Large intestine (tissue), 3 donors: ENCODE measurements around the gene PIGQ. TPM values are rescaled to one million over a fixed set of nuclear protein-coding genes. Genes with fewer than 3 reads are reported as not detected.
"Not testable (repeated sequence)": the region's sequence is repeated elsewhere in the genome, so short reads cannot be mapped to it uniquely, and the experiment has no call there.

Experiments
- DNase-seq, 2 donors: peaks; one replicate each; pipeline versions ENCODE4 v3.0.0 to v3.0.0-alpha.2; 2013
- H3K27ac ChIP-seq: one replicate; pipeline ENCODE4 v1.5.1; 2013; ENCODE audit warnings: low read length
- H3K27me3 ChIP-seq: 2 replicates; pipeline ENCODE4 v1.6.1; 2013; ENCODE audit warnings: low read length; ENCODE audit not compliant: control insufficient read depth, insufficient read depth
- H3K36me3 ChIP-seq: 2 replicates; pipeline ENCODE4 v1.6.1; 2013; ENCODE audit warnings: low read length; ENCODE audit not compliant: control insufficient read depth, insufficient read depth
- H3K4me1 ChIP-seq: one replicate; pipeline ENCODE4 v1.6.1; 2013; ENCODE audit warnings: low read length; ENCODE audit not compliant: control insufficient read depth, insufficient read depth
- H3K4me3 ChIP-seq: one replicate; pipeline ENCODE4 v1.5.1; 2013; ENCODE audit warnings: low read length
- H3K9me3 ChIP-seq: one replicate; pipeline ENCODE4 v1.6.1; 2013; ENCODE audit warnings: mild to moderate bottlenecking, low read depth, low read length, moderate library complexity; ENCODE audit not compliant: control insufficient read depth
- WGBS: methylation state at CpG from one replicate; pipeline ENCODE4 v1.1.5; 2013; ENCODE audit warnings: low lambda C conversion rate; ENCODE audit not compliant: insufficient coverage; 5-methylcytosine and 5-hydroxymethylcytosine counted together
- polyA plus RNA-seq: library from polyadenylated mRNA; unstranded; fragments of 120-200 nt; gene quantifications from one replicate; pipeline ENCODE4 v1.2.1, GENCODE V29; 2013

PIGQ gene
- polyA plus RNA-seq, 1 donor = 23.6 TPM

DNA sequence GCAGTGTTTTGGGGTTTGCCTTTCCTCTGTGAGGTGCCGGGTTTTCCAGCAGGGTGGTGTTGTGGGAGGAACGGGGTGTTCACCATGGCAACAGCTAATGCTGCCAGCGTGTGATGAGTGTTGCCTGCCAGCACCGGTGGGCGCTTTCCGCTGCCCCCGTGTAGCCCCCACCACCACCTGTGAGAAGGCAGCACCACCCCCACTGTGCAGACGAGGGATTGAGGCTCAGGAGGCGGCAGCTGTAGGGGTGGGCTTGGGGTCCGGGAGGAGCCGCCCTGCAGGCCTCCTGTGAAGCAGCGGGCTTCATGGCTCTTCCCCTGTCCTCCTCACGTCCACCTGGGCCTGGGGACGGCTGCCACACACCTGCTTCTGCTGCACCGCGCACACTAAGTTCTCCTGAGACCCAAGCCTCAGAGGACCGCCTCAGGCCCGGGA is 25.3 kb downstream of the PIGQ start:
- Histone ChIP-seq H3K9me3 (peaks cover 8% of the 10 kb centered on the region), H3K36me3 (peaks cover 24% of the 10 kb centered on the region), H3K4me3 (no peak overlapping the region), H3K4me1 (peaks cover 38% of the 10 kb centered on the region), H3K27ac (no peak overlapping the region), H3K27me3 (no peaks in the 10 kb centered on the region)
- no peak for DNase-seq
- WGBS = no CpG with 5 or more reads among the region's 18 CpGs

GRCh38 chr16:595942-596735 is 26.4 kb downstream of the PIGQ start:
- Histone ChIP-seq H3K36me3 (peaks cover 24% of the 10 kb centered on the region), H3K4me3 (no peak overlapping the region), H3K9me3 (peaks cover 8% of the 10 kb centered on the region), H3K27ac (no peak overlapping the region), H3K27me3 (no peaks in the 10 kb centered on the region), H3K4me1 (peaks cover 38% of the 10 kb centered on the region)
- WGBS = no CpG with 5 or more reads among the region's 34 CpGs
- DNase-seq = no peak

- WGBS = no CpG with 5 or more reads among the region's 12 CpGs
- no peak for DNase-seq
- peaks cover 8% of the 10 kb centered on the region for H3K9me3 ChIP-seq
- peaks cover 32% of the 10 kb centered on the region for H3K4me1 ChIP-seq
- H3K27ac ChIP-seq = no peak overlapping the region
- H3K4me3 ChIP-seq = no peak overlapping the region
- peaks cover 27% of the 10 kb centered on the region for H3K36me3 ChIP-seq
- H3K27me3 ChIP-seq = no peaks in the 10 kb centered on the region
These were observed 26.9 kb downstream of the PIGQ start for GRCh38 chr16:596736-597060.

DNA sequence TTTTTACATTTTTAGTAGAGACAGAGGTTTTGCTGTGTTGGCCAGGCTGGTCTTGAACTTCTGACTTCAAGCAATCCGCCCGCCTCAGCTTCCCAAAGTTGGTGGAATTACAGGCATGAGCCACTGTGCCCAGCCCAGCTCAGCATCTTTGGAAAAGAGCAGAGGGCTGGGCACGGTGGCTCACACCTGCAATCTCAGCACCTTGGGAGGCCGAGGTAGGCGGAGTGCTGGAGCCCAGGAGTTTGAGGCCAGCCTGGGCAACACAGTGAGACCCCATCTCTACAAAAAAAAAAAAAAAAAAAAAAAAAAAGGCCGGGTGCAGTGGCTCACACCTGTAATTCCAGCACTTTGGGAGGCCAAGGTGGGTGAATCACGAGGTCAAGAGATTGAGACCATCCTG is 27.9 kb downstream of the PIGQ start:
- no CpG with 5 or more reads among the region's 7 CpGs for WGBS
- H3K9me3 ChIP-seq = not testable (repeated sequence)
- H3K36me3 ChIP-seq = peaks cover 27% of the 10 kb centered on the region

DNA sequence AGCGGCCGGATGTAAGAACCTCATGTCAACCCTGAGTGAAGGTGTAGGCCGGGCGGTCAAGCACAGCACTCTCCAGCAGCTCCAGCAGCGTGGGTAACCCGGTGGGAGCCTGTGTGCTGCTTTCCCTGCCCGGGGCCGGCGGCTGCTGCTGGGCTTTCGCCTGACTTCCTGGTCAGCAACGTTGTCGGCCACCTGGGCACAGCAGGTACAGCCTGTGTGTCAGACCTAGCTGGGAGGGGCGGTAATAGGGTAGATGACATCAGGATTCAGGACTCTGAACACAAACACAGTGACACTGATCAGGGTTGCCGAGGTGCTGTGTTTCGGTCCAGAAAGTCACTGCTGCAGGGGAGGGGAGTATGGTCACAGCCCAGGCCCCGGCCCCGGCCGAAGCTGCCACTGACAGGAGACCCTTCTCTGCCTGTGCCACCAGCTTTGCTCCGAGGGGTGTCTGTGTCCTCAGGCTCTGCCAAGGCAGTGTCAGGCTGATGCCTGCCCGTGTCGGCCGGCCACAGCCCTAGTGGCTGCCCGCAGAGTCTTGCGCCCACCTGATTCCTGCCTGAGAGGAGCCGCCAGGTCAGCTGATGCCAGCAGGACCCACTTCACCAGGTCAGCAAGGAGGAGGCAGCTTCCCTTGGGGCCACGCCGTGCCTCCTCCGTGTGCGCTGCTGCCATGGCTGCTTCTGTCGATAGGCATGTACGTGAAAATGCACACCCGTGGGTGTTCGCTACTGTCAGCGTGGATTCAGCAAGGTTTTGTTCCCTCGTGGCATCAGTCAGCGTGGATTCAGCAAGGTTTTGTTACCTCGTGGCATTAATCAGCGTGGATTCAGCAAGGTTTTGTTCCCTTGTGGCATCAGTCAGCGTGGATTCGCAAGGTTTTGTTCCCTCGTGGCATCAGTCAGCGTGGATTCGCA is 29.3 kb downstream of the PIGQ start:
- Histone ChIP-seq H3K36me3 (peaks cover 27% of the 10 kb centered on the region), H3K27me3 (no peaks in the 10 kb centered on the region), H3K4me3 (no peak overlapping the region), H3K27ac (no peak overlapping the region), H3K4me1 (peaks cover 9% of the 10 kb centered on the region), H3K9me3 (peaks cover 8% of the 10 kb centered on the region)
- DNase-seq = no peak
- no CpG with 5 or more reads among the region's 43 CpGs for WGBS

More for the DNA sequence above, 27.9 kb downstream of the PIGQ start:
- peaks cover 23% of the 10 kb centered on the region for H3K4me1 ChIP-seq
- H3K27me3 ChIP-seq, H3K27ac ChIP-seq, DNase-seq, H3K4me3 ChIP-seq: not testable (repeated sequence)

DNA sequence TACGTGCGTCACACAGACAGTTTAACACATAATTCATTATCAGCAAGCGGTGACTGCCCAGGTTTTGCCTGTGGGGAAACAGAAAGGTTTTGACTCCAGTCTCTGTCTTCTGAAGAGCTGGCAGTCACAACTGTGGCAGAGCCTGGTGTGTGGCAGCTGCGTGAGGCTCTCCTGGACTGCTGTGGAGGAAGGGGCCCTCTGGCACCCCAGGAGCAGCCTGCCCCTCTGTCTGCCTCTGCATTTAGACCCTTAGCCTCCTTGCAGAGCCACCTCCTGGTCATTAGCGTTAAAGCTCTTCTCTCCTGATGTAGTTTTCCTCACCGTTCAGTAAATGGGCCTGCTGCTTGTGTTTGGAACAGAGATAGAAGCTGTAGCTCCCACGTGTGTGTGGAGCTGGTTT is 31.0 kb downstream of the PIGQ start:
- no peaks in the 10 kb centered on the region for H3K4me1 ChIP-seq
- H3K27ac ChIP-seq = no peak overlapping the region
- no peak for DNase-seq
- H3K4me3 ChIP-seq = no peak overlapping the region
- H3K9me3 ChIP-seq = peaks cover 16% of the 10 kb centered on the region
- no CpG with 5 or more reads among the region's 7 CpGs for WGBS
- H3K27me3 ChIP-seq = no peaks in the 10 kb centered on the region
- peaks cover 35% of the 10 kb centered on the region for H3K36me3 ChIP-seq

DNA sequence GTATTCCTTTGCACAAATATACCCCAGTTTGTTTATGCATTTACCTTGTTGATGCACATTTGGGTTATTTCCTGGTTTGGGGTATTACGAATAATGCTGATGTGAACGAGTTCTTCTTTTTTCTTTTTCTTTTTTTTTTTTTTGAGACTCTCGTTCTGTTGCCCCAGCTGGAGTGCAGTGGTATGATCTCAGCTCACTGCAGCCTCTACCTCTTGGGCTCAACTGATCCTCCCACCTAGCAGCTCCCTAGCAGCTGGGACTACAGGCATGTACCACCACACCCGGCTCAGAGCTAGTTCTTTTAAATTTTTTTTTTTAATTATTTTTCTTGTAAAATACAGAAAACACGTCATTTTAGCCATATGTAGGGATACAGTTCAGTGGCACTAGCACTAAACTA is 34.2 kb downstream of the PIGQ start:
- DNase-seq = no peak
- peaks cover 13% of the 10 kb centered on the region for H3K9me3 ChIP-seq
- no CpG with 5 or more reads among the region's 5 CpGs for WGBS
- no peaks in the 10 kb centered on the region for H3K4me1 ChIP-seq
- no peak overlapping the region for H3K4me3 ChIP-seq
- H3K27ac ChIP-seq = no peak overlapping the region
- H3K36me3 ChIP-seq = peaks cover 18% of the 10 kb centered on the region
- H3K27me3 ChIP-seq = no peaks in the 10 kb centered on the region

GRCh38 chr16:606656-607307 is 37.0 kb downstream of the PIGQ start:
- DNase-seq = no peak
- WGBS = no CpG with 5 or more reads among the region's 22 CpGs
- H3K27me3 ChIP-seq = no peaks in the 10 kb centered on the region
- no peaks in the 10 kb centered on the region for H3K4me1 ChIP-seq
- peaks cover 12% of the 10 kb centered on the region for H3K9me3 ChIP-seq
- no peak overlapping the region for H3K27ac ChIP-seq
- H3K36me3 ChIP-seq = peaks cover 7% of the 10 kb centered on the region
- no peak overlapping the region for H3K4me3 ChIP-seq

GRCh38 chr16:608019-608418 is 38.3 kb downstream of the PIGQ start:
- no peak for DNase-seq
- 50% methylated on average over 2 of the region's 10 CpGs for WGBS
- peaks cover 7% of the 10 kb centered on the region for H3K36me3 ChIP-seq
- H3K4me1 ChIP-seq = no peaks in the 10 kb centered on the region
- peaks cover 12% of the 10 kb centered on the region for H3K9me3 ChIP-seq
- no peak overlapping the region for H3K27ac ChIP-seq
- H3K27me3 ChIP-seq = no peaks in the 10 kb centered on the region
- no peak overlapping the region for H3K4me3 ChIP-seq

DNA sequence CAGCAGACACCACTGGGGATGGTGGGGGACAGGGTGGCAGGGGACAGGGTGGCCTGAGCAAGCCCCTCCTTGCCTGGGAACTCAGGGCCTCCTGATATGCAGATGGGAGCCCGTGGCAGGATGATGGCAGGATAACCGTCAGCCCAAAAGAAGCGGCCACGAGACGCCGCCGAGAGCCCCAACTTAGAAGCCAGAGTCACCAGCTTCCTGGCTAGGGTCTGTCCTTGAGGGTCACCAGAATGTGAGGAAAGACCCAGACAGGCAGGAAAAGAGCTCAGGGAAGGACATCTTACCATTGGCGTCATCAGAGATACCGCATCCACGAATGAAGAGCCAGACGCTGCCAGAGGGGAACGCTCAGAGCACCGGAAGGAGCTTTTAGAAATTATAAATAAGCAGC is 39.5 kb downstream of the PIGQ start:
- no peak for DNase-seq
- Histone ChIP-seq H3K4me3 (no peak overlapping the region), H3K4me1 (no peaks in the 10 kb centered on the region), H3K27ac (no peak overlapping the region), H3K36me3 (peaks cover 12% of the 10 kb centered on the region), H3K27me3 (no peaks in the 10 kb centered on the region), H3K9me3 (peaks cover 14% of the 10 kb centered on the region)
- WGBS = 98% methylated on average over 6 of the region's 13 CpGs
